Uterus (tissue), 4 donors: ENCODE data around the gene ELP4. TPM values are rescaled to one million over a fixed set of nuclear protein-coding genes. Genes with fewer than 3 reads are reported as not detected.

Source experiments
- DNase-seq, 2 donors: peaks; one replicate each; pipeline ENCODE4 v3.0.0-alpha.2; 2019 to 2020
- H3K27ac ChIP-seq, 2 donors: fragments of 200-600 bp; sonication (generic); 1 replicate in 1 of 2; 2 replicates in 1 of 2; pipeline ENCODE4 v1.5.1; 2016 to 2018
- H3K27me3 ChIP-seq, 2 donors: fragments of 200-600 bp; sonication (generic); one replicate each; pipeline ENCODE4 v1.5.1; 2018 to 2019; ENCODE audit warnings: control low read depth in 1 of 2
- H3K36me3 ChIP-seq, 2 donors: fragments of 200-600 bp; sonication (generic); one replicate each; pipeline ENCODE4 v1.5.1; 2019; ENCODE audit warnings: control low read depth in 1 of 2
- H3K4me1 ChIP-seq, 2 donors: fragments of 200-600 bp; sonication (generic); one replicate each; pipeline ENCODE4 v1.5.1; 2018 to 2019; ENCODE audit warnings: control low read depth in 1 of 2
- H3K4me3 ChIP-seq, 2 donors: fragments of 200-600 bp; sonication (generic); 1 replicate in 1 of 2; 2 replicates in 1 of 2; pipeline ENCODE4 v1.5.1; 2018 to 2019; ENCODE audit warnings: mild to moderate bottlenecking in 1 of 2
- H3K9me3 ChIP-seq, 2 donors: fragments of 200-600 bp; sonication (generic); one replicate each; pipeline ENCODE4 v1.5.1; 2019; ENCODE audit warnings: control low read depth in 1 of 2
- CTCF ChIP-seq, 4 experiments: fragments of 200-600 bp in 2 of 4; fragments of 450-650 bp in 2 of 4; sonication (generic) in 2 of 4; IDR thresholded peaks; one replicate each; pipeline ENCODE4 v1.5.1; 2016 to 2019; ENCODE audit warnings: antibody characterized with exemption in 4 of 4, mild to moderate bottlenecking in 2 of 4, moderate library complexity in 1 of 4
- POLR2A ChIP-seq, 2 donors: fragments of 450-650 bp; IDR thresholded peaks; one replicate each; pipeline ENCODE4 v1.6.1; 2016; ENCODE audit warnings: antibody characterized with exemption in 2 of 2, mild to moderate bottlenecking in 1 of 2, moderate library complexity in 1 of 2
- intact Hi-C: fragments of 100-400 bp; cut with DNase I; formaldehyde crosslinking; loops from one replicate; pipeline ENCODE4 v1.15.1; 2023; ENCODE audit warnings: low total_unique reads
- total RNA-seq, 4 donors: library from RNA; depleted of rRNA in 3 of 4; stranded (reverse); fragments of >200 nt in 3 of 4; gene quantifications; one replicate each; pipeline versions ENCODE4 v1.1.0 to v1.2.4, GENCODE V29; 2014 to 2023
- donor health status: DM: yes; HTN: yes; CAD: no.

The ELP4 gene
- total RNA-seq, 4 donors from 2014 or later, result 18.4 to 51.2 (median 21.2) TPM

- no peak for DNase-seq
- Histone ChIP-seq H3K27me3 (no peaks in the 10 kb centered on the region), H3K4me1 (no peaks in the 10 kb centered on the region), H3K27ac (no peak overlapping the region), H3K4me3 (no peak overlapping the region), H3K9me3 (no peaks in the 10 kb centered on the region), H3K36me3 (no peaks in the 10 kb centered on the region)
- no peak for TF ChIP-seq POLR2A (IDR thresholded peaks at IDR 0.05)
- no peak for TF ChIP-seq CTCF (IDR thresholded peaks at IDR 0.05)
- intact Hi-C loops, result no loop called here
These were observed 275.0 kb downstream of the ELP4 start for GRCh38 chr11:31784611-31785010.

GRCh38 chr11:31786996-31787685 is 277.6 kb downstream of the ELP4 start:
- H3K27me3 ChIP-seq, result no peaks in the 10 kb centered on the region
- DNase-seq, result no peak
- TF ChIP-seq CTCF (IDR thresholded peaks at IDR 0.05) (no peak), POLR2A (IDR thresholded peaks at IDR 0.05) (no peak)
- H3K27ac ChIP-seq, result no peak overlapping the region
- H3K4me1 ChIP-seq, result no peaks in the 10 kb centered on the region
- H3K9me3 ChIP-seq, result no peaks in the 10 kb centered on the region
- intact Hi-C loops, result no loop called here
- H3K36me3 ChIP-seq, result no peaks in the 10 kb centered on the region
- no peak overlapping the region for H3K4me3 ChIP-seq

- no peaks in the 10 kb centered on the region for H3K4me1 ChIP-seq
- intact Hi-C loops, result no loop called here
These were observed 278.5 kb downstream of the ELP4 start for GRCh38 chr11:31788085-31788484.

GRCh38 chr11:31790649-31791048 is 281.1 kb downstream of the ELP4 start:
- intact Hi-C loops, result no loop called here
- no peaks in the 10 kb centered on the region for H3K9me3 ChIP-seq
- H3K27ac ChIP-seq, result no peak overlapping the region
- DNase-seq, result no peak
- TF ChIP-seq POLR2A (IDR thresholded peaks at IDR 0.05) (no peak), CTCF (IDR thresholded peaks at IDR 0.05) (no peak)
- H3K27me3 ChIP-seq, result no peaks in the 10 kb centered on the region
- no peaks in the 10 kb centered on the region for H3K4me1 ChIP-seq
- H3K36me3 ChIP-seq, result no peaks in the 10 kb centered on the region
- no peak overlapping the region for H3K4me3 ChIP-seq

More at GRCh38 chr11:31788085-31788484, 278.5 kb downstream of the ELP4 start:
- H3K9me3 ChIP-seq, result no peaks in the 10 kb centered on the region
- H3K4me3 ChIP-seq, result no peak overlapping the region
- no peak for DNase-seq
- TF ChIP-seq CTCF (IDR thresholded peaks at IDR 0.05) (no peak), POLR2A (IDR thresholded peaks at IDR 0.05) (no peak)
- no peaks in the 10 kb centered on the region for H3K27me3 ChIP-seq
- no peaks in the 10 kb centered on the region for H3K36me3 ChIP-seq
- no peak overlapping the region for H3K27ac ChIP-seq

- H3K4me1 ChIP-seq, result no peaks in the 10 kb centered on the region
- no peak for TF ChIP-seq POLR2A (IDR thresholded peaks at IDR 0.05)
- no peak for TF ChIP-seq CTCF (IDR thresholded peaks at IDR 0.05)
- no peak overlapping the region for H3K4me3 ChIP-seq
- intact Hi-C loops, result no loop called here
- H3K27ac ChIP-seq, result no peak overlapping the region
- H3K27me3 ChIP-seq, result peaks cover 0 to 2% of the 10 kb centered on the region in 2 donors
- H3K36me3 ChIP-seq, result no peaks in the 10 kb centered on the region
- no peak for DNase-seq
- no peaks in the 10 kb centered on the region for H3K9me3 ChIP-seq
These were observed 282.5 kb downstream of the ELP4 start for GRCh38 chr11:31792036-31792435.
